GM21367 (cell line): ENCODE data around the gene CMTR2.
A peak's percentile ranks its signal among the peaks of the same experiment; 100 is the strongest.
"Not testable (repeated sequence)": the region's sequence is repeated elsewhere in the genome, so short reads cannot be mapped to it uniquely, and the experiment has no call there.

Source experiments
- ATAC-seq: cut with Tn5 transposase; IDR thresholded peaks from one replicate; pipeline ENCODE4 v1.9.1; 2021; ENCODE audit not compliant: unreplicated experiment

The CMTR2 gene

DNA sequence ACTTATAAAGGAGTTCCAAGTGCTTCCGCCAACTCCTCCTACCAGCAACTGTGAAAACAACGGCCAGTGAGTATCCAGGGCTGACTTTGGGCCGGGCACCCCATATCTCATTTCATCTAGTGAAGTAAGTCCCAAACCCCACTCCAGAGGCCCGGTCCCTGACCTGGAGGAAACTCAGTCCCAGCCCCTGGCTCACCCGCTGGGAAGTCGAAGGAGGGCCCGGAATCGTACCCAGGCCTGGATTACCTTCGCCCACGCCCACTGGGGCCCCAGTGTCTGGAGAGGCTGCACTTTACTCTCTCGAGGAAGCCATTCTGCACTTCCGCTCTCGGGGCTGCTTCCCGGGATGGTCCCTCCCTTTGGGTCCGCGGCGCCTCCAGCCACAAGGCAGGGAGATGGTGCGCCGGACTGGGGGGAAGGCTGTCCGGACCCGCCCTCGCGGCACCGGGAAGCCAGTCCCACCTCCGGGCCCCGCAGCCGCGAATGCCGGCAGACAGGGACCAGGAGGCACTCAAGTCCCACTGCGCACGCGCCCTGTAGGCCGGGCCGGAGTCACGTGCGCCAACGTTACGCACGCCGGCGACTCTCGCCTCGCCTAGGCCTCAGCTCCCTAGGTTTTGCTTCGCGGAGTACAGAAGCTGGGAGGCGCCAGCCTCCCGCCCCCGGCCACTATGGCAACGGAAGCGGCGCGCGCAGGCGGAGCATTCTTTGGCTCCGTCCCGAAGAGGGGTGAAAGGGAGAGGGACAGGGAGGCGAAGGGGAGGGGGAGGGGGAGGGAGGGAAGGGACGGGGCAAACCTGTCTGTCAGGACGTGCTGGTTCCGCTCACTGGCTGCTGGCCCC is at the start of gene CMTR2:
TSS of gene CMTR2 (minus strand) at position 513 of the 842 bp plus-strand sequence. CDS start 3,482 bp downstream, outside the sequence.
- ATAC-seq, result peak; percentile 89

DNA sequence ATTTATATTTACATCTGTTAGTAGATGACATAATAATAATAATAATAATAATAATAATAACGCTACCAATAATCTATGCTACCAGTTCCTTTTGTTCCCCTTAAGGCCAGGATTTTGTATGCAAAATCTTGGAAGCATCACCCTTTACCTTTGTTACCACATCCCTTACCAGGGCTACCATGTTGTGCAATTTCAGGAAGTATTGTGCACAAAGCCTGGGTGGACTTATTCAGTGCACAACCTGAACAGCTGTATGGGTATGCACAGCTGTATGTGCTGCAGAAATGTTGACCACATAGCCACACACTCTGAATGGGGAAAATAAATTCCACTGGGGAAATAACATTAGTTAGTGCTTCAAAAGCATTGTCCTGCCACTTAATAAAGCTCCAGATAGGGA is 49.4 kb upstream of the CMTR2 start:
- ATAC-seq, result no peak

DNA sequence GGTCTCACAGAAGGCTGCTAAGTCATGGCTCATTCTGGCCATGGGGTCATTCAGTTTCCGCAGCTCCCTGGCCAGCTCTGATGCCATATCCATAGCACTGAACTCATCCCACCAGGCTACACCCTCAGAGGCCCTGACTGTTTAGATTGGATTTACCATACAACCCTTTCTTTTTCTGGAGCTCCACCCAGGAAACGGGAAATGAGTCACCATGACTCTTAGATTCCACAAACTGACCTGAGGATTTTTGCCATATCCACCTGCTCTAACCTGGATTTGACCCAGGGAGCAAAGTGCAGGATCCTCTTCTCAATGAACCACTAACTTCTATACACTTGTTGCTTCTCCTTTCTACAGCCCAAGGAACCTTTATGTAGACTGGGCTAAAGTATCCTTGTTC is 49.0 kb upstream of the CMTR2 start:
- no peak for ATAC-seq

GRCh38 chr16:71337631-71338030 is 48.4 kb upstream of the CMTR2 start:
- ATAC-seq, result no peak

DNA sequence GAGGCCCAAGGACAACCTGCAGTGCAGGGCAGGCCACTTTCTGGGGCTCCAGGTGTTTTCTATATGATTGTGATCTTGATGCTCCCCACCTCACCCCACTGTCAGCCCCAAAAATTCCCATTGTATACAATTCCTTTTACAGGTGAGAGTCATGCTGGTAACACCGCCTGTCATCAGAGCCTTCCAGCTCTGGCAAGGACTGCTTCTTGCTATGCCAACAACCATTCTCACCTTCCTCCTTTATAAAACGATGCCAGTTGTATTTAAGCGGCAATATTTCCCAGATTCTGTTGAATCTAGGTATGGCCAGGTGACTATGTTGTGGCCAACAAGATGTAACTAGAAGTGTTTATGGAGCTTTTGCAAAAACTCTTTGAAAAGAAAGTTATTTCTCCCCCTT is 38.9 kb upstream of the CMTR2 start:
- ATAC-seq, result no peak

GRCh38 chr16:71327720-71328119 is 38.5 kb upstream of the CMTR2 start:
- no peak for ATAC-seq

- ATAC-seq, result no peak
Measured at GRCh38 chr16:71319999-71320398, 30.8 kb upstream of the CMTR2 start.

DNA sequence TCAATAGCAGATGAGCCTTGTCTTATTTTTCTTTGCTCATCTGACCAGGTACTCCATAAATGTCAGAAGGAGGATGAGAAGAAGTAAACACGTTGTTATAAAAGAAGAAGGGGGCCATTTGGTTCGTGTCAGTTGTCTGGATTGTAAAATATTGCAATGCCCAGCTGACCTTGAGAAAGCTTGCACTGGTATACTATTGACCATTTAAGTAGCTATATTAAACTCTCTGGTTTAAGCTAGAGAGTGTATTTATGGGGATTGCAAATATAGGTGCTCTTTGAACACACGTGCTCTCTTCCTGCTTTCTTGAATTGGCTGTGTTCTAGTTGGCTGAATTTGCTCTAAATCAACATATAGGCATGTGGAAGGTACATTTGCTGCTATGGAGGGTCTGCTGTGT is 26.1 kb upstream of the CMTR2 start:
- ATAC-seq, result no peak

DNA sequence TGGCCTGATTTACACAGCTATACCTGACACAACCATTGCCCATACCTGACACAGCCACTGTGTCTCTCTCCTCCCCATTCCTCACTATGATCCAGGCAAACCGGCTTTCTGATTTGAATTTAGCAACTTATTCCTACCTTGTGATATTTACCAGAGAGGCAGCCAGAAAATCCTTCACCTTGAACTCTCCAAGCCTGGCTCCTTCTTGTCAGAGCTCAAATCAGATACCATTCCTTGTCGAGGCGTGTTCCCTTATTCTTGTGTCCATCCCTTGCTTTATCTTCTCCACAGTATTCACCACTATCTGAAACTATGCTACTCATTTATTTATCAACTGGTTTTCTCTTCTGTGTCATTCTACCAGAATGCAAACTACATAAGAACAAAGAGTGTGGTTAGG is 24.4 kb upstream of the CMTR2 start:
- not testable (repeated sequence) for ATAC-seq

DNA sequence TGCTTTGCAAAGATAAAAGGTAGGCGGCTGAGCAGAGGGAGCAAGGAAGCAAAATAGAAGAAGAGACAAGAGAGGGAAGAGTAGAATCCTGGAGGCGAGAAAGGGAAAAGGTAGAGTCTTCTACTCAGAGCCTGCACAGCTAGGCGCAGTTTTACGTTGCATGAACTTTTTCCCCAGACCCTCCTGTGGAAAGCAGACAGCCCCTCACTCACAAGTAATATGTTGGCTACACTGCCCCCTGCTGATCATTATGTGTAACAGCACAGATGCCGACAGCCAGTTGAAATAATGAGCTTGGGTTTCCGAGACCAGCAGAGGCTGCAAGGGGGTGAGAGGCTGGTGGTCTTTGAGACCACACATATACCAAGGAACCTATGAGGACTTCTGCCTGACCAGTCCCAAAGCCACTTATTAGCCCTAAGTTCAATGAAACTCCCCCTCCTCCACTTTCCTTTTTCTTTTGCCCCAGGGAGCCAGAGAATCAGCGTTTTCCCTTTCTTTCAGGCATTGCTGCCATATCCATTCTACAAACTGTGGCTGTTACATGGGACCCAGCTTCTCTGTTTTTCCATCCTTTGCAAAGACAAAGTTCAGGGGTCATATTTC is 22.5 kb upstream of the CMTR2 start:
- no peak for ATAC-seq

GRCh38 chr16:71303938-71304337 is 14.7 kb upstream of the CMTR2 start:
- ATAC-seq, result no peak

GRCh38 chr16:71297341-71297634 is 8.1 kb upstream of the CMTR2 start:
- ATAC-seq, result no peak

- no peak for ATAC-seq
Measured at GRCh38 chr16:71296584-71297340, 7.6 kb upstream of the CMTR2 start.

DNA sequence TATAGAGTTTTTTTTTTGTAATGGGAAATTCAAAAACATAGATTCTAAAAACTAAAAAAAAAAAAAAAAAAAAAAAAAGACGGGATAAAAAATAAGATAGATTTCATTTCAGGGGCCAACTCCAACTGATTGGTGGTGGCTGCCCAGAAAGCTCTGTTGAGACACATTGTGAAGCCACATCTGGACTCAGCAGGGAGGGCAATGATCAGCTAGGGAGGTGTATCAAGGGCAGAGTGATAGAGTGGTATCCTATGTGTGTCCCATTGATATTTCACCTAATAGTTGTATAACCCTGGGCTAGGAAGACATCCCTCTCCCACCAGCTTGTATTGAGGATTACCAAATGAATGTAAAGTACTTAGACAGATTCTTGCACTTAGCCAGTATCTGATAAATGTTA is 6.7 kb upstream of the CMTR2 start:
- ATAC-seq, result no peak

DNA sequence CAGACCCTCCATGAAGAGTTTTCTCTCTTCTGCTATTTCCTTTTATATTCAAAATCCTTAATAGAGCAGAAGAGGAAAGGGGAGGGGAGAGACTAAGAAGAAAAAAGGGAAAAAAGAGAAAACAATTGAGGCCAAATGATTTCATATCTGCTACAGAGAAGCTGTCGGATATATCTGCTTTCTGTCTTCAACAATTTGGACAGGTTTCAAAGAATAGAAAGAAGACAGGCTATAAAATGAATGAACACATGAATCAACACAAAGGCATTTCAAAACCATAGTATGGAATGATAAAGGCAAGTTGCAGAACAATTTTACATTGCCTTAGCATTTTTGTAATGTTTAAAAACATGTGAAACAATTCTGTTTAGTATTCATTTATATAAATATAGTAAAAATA is 4.7 kb upstream of the CMTR2 start:
- no peak for ATAC-seq

GRCh38 chr16:71292095-71292494 is 2.9 kb upstream of the CMTR2 start:
- not testable (repeated sequence) for ATAC-seq

DNA sequence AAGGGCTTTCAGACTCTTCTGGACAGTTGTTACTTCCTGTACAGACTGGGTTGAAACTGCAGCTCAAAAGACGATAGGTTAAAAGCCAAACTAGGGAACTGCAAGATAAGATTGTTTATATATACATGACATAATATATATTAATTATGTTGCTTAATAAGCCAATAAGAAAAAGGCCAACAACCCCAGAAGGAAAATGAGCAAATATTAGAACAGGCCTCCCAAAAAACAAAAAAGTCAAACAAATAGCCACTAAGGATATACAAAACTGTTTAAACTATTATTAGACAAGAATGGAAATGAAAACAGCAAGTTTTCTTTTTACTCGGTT is 495 bp upstream of the CMTR2 start:
- ATAC-seq, result no peak

DNA sequence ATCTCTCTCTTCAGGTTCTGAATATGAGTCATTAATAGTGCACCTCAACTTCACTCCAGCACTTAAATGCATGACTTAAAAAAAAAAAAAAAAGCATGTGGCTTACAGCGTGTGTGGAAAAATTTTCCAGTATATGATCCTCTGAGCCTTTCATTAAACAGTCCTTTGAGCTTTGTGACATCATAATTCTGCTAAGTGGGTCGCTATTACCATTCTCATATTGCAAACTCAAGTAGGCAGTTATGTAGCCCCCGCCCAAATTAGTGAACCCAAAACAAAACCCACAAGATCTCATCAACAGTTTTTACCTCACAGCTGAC is 672 bp downstream of the CMTR2 start:
- ATAC-seq, result no peak

GRCh38 chr16:71287911-71288310 is 1.3 kb downstream of the CMTR2 start:
- no peak for ATAC-seq

- no peak for ATAC-seq
Measured at GRCh38 chr16:71287454-71287853, 1.7 kb downstream of the CMTR2 start.

GRCh38 chr16:71283612-71284011 is 5.6 kb downstream of the CMTR2 start:
- no peak for ATAC-seq

GRCh38 chr16:71282943-71283342 is 6.3 kb downstream of the CMTR2 start:
- ATAC-seq, result no peak
